ENCODE data around the gene SPRY2.

DNA sequence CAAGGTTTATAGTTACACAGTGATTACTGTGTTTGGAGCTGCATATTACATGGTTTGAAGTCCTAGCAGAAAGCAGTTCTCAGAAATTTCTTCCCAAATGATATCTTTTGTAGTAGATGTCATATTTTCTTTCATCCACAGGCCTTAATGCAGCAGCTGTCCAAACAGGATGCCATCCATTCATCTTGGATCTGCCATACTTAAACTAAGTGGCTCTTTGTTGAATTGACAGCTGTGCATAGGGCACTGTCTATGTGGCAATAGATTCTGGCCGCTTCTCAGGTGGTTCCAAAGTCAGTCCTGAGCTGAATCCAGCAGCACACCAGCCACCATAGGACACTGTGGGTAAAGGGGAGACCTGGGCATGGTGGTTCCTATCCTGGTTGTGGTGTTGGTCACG, 41.6 kb upstream of the SPRY2 start:
- no peak for TF ChIP-seq POLR2A (IDR thresholded peaks at IDR 0.05; ENCODE audit: low read length)
- TF ChIP-seq, protein P1, sequence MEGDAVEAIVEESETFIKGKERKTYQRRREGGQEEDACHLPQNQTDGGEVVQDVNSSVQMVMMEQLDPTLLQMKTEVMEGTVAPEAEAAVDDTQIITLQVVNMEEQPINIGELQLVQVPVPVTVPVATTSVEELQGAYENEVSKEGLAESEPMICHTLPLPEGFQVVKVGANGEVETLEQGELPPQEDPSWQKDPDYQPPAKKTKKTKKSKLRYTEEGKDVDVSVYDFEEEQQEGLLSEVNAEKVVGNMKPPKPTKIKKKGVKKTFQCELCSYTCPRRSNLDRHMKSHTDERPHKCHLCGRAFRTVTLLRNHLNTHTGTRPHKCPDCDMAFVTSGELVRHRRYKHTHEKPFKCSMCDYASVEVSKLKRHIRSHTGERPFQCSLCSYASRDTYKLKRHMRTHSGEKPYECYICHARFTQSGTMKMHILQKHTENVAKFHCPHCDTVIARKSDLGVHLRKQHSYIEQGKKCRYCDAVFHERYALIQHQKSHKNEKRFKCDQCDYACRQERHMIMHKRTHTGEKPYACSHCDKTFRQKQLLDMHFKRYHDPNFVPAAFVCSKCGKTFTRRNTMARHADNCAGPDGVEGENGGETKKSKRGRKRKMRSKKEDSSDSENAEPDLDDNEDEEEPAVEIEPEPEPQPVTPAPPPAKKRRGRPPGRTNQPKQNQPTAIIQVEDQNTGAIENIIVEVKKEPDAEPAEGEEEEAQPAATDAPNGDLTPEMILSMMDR (IDR thresholded peaks at IDR 0.05), result no peak

All from A549 (cell line).